ENCODE results near the gene FDPS. TPM values are rescaled to one million over a fixed set of nuclear protein-coding genes. Genes with fewer than 3 reads are reported as not detected.

Gene FDPS
- total RNA-seq, 1 experiment from 2014 or later: 269 TPM

DNA sequence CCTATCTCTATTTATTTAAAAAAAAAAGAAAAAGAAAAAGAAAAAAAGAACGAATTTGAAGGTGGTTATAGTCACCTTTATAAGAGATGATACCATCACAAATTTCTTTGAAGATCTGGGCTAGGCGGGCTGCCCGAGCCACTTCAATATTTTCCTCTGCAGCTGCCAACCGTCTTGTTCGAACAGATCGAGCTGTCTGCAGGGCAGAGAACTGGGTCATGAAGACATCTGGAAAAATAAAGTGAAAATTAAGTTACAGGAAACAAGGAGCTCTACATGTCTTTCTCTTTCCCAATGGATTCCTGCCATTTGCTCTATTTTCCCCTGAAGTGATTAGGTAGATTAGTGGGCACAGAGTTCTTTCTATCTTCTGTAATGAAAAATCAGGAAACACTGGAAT, 44.0 kb downstream of the FDPS start:
- intact Hi-C loops (cut with micrococcal nuclease): no loop called here
- TF ChIP-seq SRF (IDR thresholded peaks at IDR 0.05; ENCODE audit: low read depth) (no peak), EGR1 (IDR thresholded peaks at IDR 0.05; ENCODE audit: low read depth) (no peak)
- DNase-seq (ENCODE audit: low read depth, low spot score) (no peak), ATAC-seq (no peak)
- POLR2A ChIA-PET: no interaction called here
- no peaks in the 10 kb centered on the region for H3K9me2 ChIP-seq (ENCODE audit: insufficient read depth)
- H2AFZ ChIP-seq (ENCODE audit: low read depth, low read length, poor library complexity, severe bottlenecking): no peak overlapping the region
- RAD21 ChIA-PET (ENCODE audit: low non-redundant PET in 1 of 2, low total read pairs in 2 of 2, uncharacterized antibody in 2 of 2, unreplicated experiment in 2 of 2): interaction anchor here in 1 of 2 experiments (0.6 kb wide), 1 partner anchor 192 kb away, joined by 5 read pairs; no protein-coding TSS in a partner anchor
- no peak overlapping the region for H3K4me3 ChIP-seq (replicated peaks in 1 of 2; ENCODE audit: low read depth in 1 of 2, low read length in 2 of 2)
- no peak overlapping the region for H3K27ac ChIP-seq (ENCODE audit: low read depth, low read length)
- peaks cover 21 to 44% of the 10 kb centered on the region in 2 experiments for H3K36me3 ChIP-seq (ENCODE audit: control insufficient read depth in 1 of 2, insufficient read depth in 2 of 2, low read length in 2 of 2)
- H3K4me1 ChIP-seq (ENCODE audit: control insufficient read depth in 1 of 2, insufficient read depth in 2 of 2, low read length in 2 of 2): no peaks in the 10 kb centered on the region
- no peaks in the 10 kb centered on the region for H4K20me1 ChIP-seq (ENCODE audit: insufficient read depth)
- no TSS peak for BruUV-seq (replicated peaks)
- H3K27me3 ChIP-seq (ENCODE audit: insufficient read depth, low read length): no peaks in the 10 kb centered on the region
- CTCF ChIA-PET: no interaction called here
- H3K4me2 ChIP-seq (ENCODE audit: low read length): no peak overlapping the region
- H3K79me2 ChIP-seq (ENCODE audit: insufficient read depth, low read length): no peaks in the 10 kb centered on the region
- no peak overlapping the region for H3K9ac ChIP-seq (ENCODE audit: low read length)
- no peaks in the 10 kb centered on the region for H3K9me3 ChIP-seq (ENCODE audit: control insufficient read depth in 1 of 2, insufficient read depth in 1 of 2, low read depth in 1 of 2, low read length in 2 of 2)

GRCh38 chr1:155360051-155360450, 51.4 kb downstream of the FDPS start:
- Histone ChIP-seq H3K27me3 (ENCODE audit: insufficient read depth, low read length) (no peaks in the 10 kb centered on the region), H3K79me2 (ENCODE audit: insufficient read depth, low read length) (no peaks in the 10 kb centered on the region), H3K4me3 (replicated peaks in 1 of 2; ENCODE audit: low read depth in 1 of 2, low read length in 2 of 2) (no peak overlapping the region), H3K9ac (ENCODE audit: low read length) (no peak overlapping the region), H4K20me1 (ENCODE audit: insufficient read depth) (no peaks in the 10 kb centered on the region), H3K9me2 (ENCODE audit: insufficient read depth) (no peaks in the 10 kb centered on the region), H3K27ac (ENCODE audit: low read depth, low read length) (no peak overlapping the region), H3K36me3 (ENCODE audit: control insufficient read depth in 1 of 2, insufficient read depth in 2 of 2, low read length in 2 of 2) (peaks cover 0 to 9% of the 10 kb centered on the region in 2 experiments; a peak in 3 of 4 replicates), H3K9me3 (ENCODE audit: control insufficient read depth in 1 of 2, insufficient read depth in 1 of 2, low read depth in 1 of 2, low read length in 2 of 2) (no peaks in the 10 kb centered on the region), H2AFZ (ENCODE audit: low read depth, low read length, poor library complexity, severe bottlenecking) (no peak overlapping the region), H3K4me2 (ENCODE audit: low read length) (no peak overlapping the region), H3K4me1 (ENCODE audit: control insufficient read depth in 1 of 2, insufficient read depth in 2 of 2, low read length in 2 of 2) (no peaks in the 10 kb centered on the region)
- CTCF ChIA-PET: no interaction called here
- DNase-seq (ENCODE audit: low read depth, low spot score) (no peak), ATAC-seq (no peak)
- TF ChIP-seq EZH2phosphoT487 (IDR thresholded peaks at IDR 0.05; ENCODE audit: borderline replicate concordance): no peak
- no peak for TF ChIP-seq POLR2AphosphoS5 (IDR thresholded peaks at IDR 0.05; ENCODE audit: low read depth, low read length)
- TF ChIP-seq CBX3 (IDR thresholded peaks at IDR 0.05; ENCODE audit: low read depth): no peak
- TF ChIP-seq TCF7L2 (IDR thresholded peaks at IDR 0.05; ENCODE audit: borderline replicate concordance, extremely low read depth, insufficient read depth, insufficient read length): no peak
- TF ChIP-seq EZH2 (IDR thresholded peaks at IDR 0.05): no peak
- TF ChIP-seq POLR2A (IDR thresholded peaks at IDR 0.05; ENCODE audit: borderline replicate concordance, extremely low read depth, insufficient read depth, insufficient read length): no peak
- no peak for TF ChIP-seq SIN3A (IDR thresholded peaks at IDR 0.05; ENCODE audit: low read depth)
- TF ChIP-seq ZBTB33 (IDR thresholded peaks at IDR 0.05; ENCODE audit: extremely low read depth, insufficient replicate concordance, low read length): no peak
- no peak for TF ChIP-seq SRF (IDR thresholded peaks at IDR 0.05; ENCODE audit: low read depth)
- TF ChIP-seq RAD21 (IDR thresholded peaks at IDR 0.05; ENCODE audit: low read depth): no peak
- TF ChIP-seq, protein P1, sequence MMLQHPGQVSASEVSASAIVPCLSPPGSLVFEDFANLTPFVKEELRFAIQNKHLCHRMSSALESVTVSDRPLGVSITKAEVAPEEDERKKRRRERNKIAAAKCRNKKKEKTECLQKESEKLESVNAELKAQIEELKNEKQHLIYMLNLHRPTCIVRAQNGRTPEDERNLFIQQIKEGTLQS (IDR thresholded peaks at IDR 0.05): no peak
- TF ChIP-seq JUND (IDR thresholded peaks at IDR 0.05): no peak
- no peak for TF ChIP-seq MAX (IDR thresholded peaks at IDR 0.05)
- intact Hi-C loops (cut with micrococcal nuclease): no loop called here
- RAD21 ChIA-PET (ENCODE audit: low non-redundant PET in 1 of 2, low total read pairs in 2 of 2, uncharacterized antibody in 2 of 2, unreplicated experiment in 2 of 2): no interaction called here
- BruUV-seq (replicated peaks): no TSS peak
- POLR2A ChIA-PET: no interaction called here
